HepG2 (cell line): ENCODE data around the gene MIA2. TPM values are rescaled to one million over a fixed set of nuclear protein-coding genes. Genes with fewer than 3 reads are reported as not detected.

ENCODE experiments used
- CBFB ChIP-seq: sonication (generic); formaldehyde crosslinking; IDR thresholded peaks from 2 replicates; pipeline ENCODE4 v1.4.0; 2020; ENCODE audit warnings: missing genetic modification reagents
- CEBPB ChIP-seq: IDR thresholded peaks from 2 replicates; pipeline ENCODE4 v1.6.1; 2011; ENCODE audit warnings: low read depth, low read length, improper control_type of control experiment, borderline replicate concordance
- CSRNP1 ChIP-seq: sonication (generic); formaldehyde crosslinking; IDR thresholded peaks from 2 replicates; pipeline ENCODE4 v1.8.1; 2023; ENCODE audit warnings: mild to moderate bottlenecking, missing genetic modification reagents
- DBP ChIP-seq: sonication (generic); formaldehyde crosslinking; IDR thresholded peaks from 2 replicates; pipeline ENCODE4 v1.4.0; 2020; ENCODE audit warnings: missing genetic modification reagents; ENCODE audit errors: not compliant biosample characterization
- E2F5 ChIP-seq: sonication (generic); formaldehyde crosslinking; conservative IDR thresholded peaks from 2 replicates; pipeline ENCODE4 v1.4.0; 2020; ENCODE audit warnings: missing genetic modification reagents
- FOXP1 ChIP-seq, 2 experiments: fragments of 450-650 bp in 1 of 2; IDR thresholded peaks; 2 replicates each; pipeline ENCODE4 v1.6.1; 2017 to 2018; ENCODE audit warnings: antibody characterized with exemption in 1 of 2
- IRF1 ChIP-seq: sonication (generic); formaldehyde crosslinking; IDR thresholded peaks from 2 replicates; pipeline ENCODE4 v1.4.0; 2020; ENCODE audit warnings: low read depth, mild to moderate bottlenecking, missing genetic modification reagents
- MTA3 ChIP-seq: sonication (generic); formaldehyde crosslinking; IDR thresholded peaks from 2 replicates; pipeline ENCODE4 v1.4.0; 2020; ENCODE audit warnings: missing genetic modification reagents
- NBN ChIP-seq: fragments of 450-650 bp; conservative IDR thresholded peaks from 2 replicates; pipeline ENCODE4 v1.6.1; 2017
- NFRKB ChIP-seq: fragments of 450-650 bp; IDR thresholded peaks from 2 replicates; pipeline ENCODE4 v1.6.1; 2017
- NR2C2 ChIP-seq: sonication (generic); formaldehyde crosslinking; IDR thresholded peaks from 2 replicates; pipeline ENCODE4 v1.4.0; 2020; ENCODE audit warnings: missing genetic modification reagents, mild to moderate bottlenecking, moderate library complexity, borderline replicate concordance
- POLR2A ChIP-seq, 2 experiments: IDR thresholded peaks; 2 replicates each; pipeline ENCODE4 v1.6.1; 2011; ENCODE audit warnings: low read depth in 2 of 2, low read length in 2 of 2, mild to moderate bottlenecking in 1 of 2, moderate library complexity in 1 of 2; ENCODE audit not compliant: insufficient read depth in 1 of 2
- SMARCC2 ChIP-seq: fragments of 450-650 bp; IDR thresholded peaks from 2 replicates; pipeline ENCODE4 v1.6.1; 2017; ENCODE audit warnings: antibody characterized with exemption, mild to moderate bottlenecking
- SPEN ChIP-seq: sonication (generic); formaldehyde crosslinking; IDR thresholded peaks from 2 replicates; pipeline ENCODE4 v1.5.1; 2020; ENCODE audit warnings: low read depth, mild to moderate bottlenecking, missing genetic modification reagents
- TCF12 ChIP-seq, 2 experiments: fragments of 450-650 bp in 1 of 2; sonication (generic) in 1 of 2; formaldehyde crosslinking in 1 of 2; IDR thresholded peaks; 2 replicates each; pipeline versions ENCODE4 v1.6.1 to v1.8.0; 2017 to 2022; ENCODE audit warnings: antibody characterized with exemption in 1 of 2, mild to moderate bottlenecking in 1 of 2, missing genetic modification reagents in 1 of 2, moderate library complexity in 1 of 2
- ZBTB21 ChIP-seq: sonication (generic); formaldehyde crosslinking; IDR thresholded peaks from 2 replicates; pipeline ENCODE4 v1.4.0; 2020; ENCODE audit warnings: missing genetic modification reagents
- ZHX1 ChIP-seq: sonication (generic); formaldehyde crosslinking; IDR thresholded peaks from 2 replicates; pipeline ENCODE4 v1.8.1; 2022; ENCODE audit warnings: low read depth, mild to moderate bottlenecking, missing genetic modification reagents
- ZNF317 ChIP-seq: sonication (generic); formaldehyde crosslinking; IDR thresholded peaks from 2 replicates; pipeline ENCODE4 v1.5.0; 2020; ENCODE audit warnings: mild to moderate bottlenecking, missing genetic modification reagents
- ZNF326 ChIP-seq: sonication (generic); formaldehyde crosslinking; IDR thresholded peaks from 2 replicates; pipeline ENCODE4 v1.4.0; 2020; ENCODE audit warnings: missing genetic modification reagents, borderline replicate concordance
- ZNF468 ChIP-seq: sonication (generic); formaldehyde crosslinking; IDR thresholded peaks from 2 replicates; pipeline ENCODE4 v1.8.0; 2022; ENCODE audit warnings: mild to moderate bottlenecking, moderate library complexity, missing genetic modification reagents
- ZNF709 ChIP-seq: sonication (generic); formaldehyde crosslinking; IDR thresholded peaks from 2 replicates; pipeline ENCODE4 v1.5.0; 2020; ENCODE audit warnings: mild to moderate bottlenecking, missing genetic modification reagents
- ZNF772 ChIP-seq: sonication (generic); formaldehyde crosslinking; IDR thresholded peaks from 2 replicates; pipeline ENCODE4 v1.5.0; 2020; ENCODE audit warnings: mild to moderate bottlenecking, missing genetic modification reagents
- ZSCAN25 ChIP-seq: sonication (generic); formaldehyde crosslinking; IDR thresholded peaks from 2 replicates; pipeline ENCODE4 v1.8.0; 2022; ENCODE audit warnings: mild to moderate bottlenecking, missing genetic modification reagents
- polyA plus RNA-seq, 8 experiments: library from polyadenylated mRNA; depleted of rRNA in 3 of 8; stranded (reverse) in 7 of 8; unstranded in 1 of 8; fragments of >200 nt; fragmentation: Illumina TruSeq in 4 of 8; extraction: Trizol in 4 of 8; gene quantifications; 2 replicates each; pipeline versions ENCODE4 v1.2.1 to v1.2.3, GENCODE V29; 2011 to 2016; ENCODE audit warnings: low read depth in 4 of 8, missing spikeins in 1 of 8, mixed read lengths in 1 of 8; ENCODE audit not compliant: insufficient read depth in 1 of 8
- total RNA-seq, 5 experiments: library from RNA; depleted of rRNA; stranded (reverse); fragments of >200 nt; fragmentation: Illumina TruSeq; extraction: Trizol; gene quantifications; 2 replicates each; pipeline ENCODE4 v1.2.3, GENCODE V29; 2016; ENCODE audit warnings: low read depth in 1 of 5

The MIA2 gene
- total and polyA plus RNA-seq, 2 of the 13 experiments (the other 11 are each of a cell fraction or from before 2014, with no cell fraction given): 134 to 158 TPM

- no peak for TF ChIP-seq IRF1 (CRISPR knock-in tag)
- TF ChIP-seq NBN: no peak
- TF ChIP-seq NFRKB: no peak
- peak; percentile 94 for TF ChIP-seq CBFB (CRISPR knock-in tag)
- TF ChIP-seq POLR2A (IDR thresholded peaks at IDR 0.05; ENCODE audit: insufficient read depth in 1 of 2, low read depth in 2 of 2, low read length in 2 of 2): peak in 1 of 2 experiments; percentile 88; a peak in 2 of 4 replicates
- TF ChIP-seq ZSCAN25 (CRISPR knock-in tag): peak; percentile 11; the same call in 1 of the 2 replicates
- TF ChIP-seq SPEN (CRISPR knock-in tag): peak; percentile 96
- peak; percentile 37 for TF ChIP-seq ZNF772
- TF ChIP-seq MTA3 (CRISPR knock-in tag): 0 out of 2 replicates have a peak, but pooled peaks have one; percentile 58
- peak; percentile 63 for TF ChIP-seq ZBTB21 (CRISPR knock-in tag)
- TF ChIP-seq ZNF709: peak; percentile 97
- TF ChIP-seq ZNF326 (CRISPR knock-in tag): peak; percentile 89
- no peak for TF ChIP-seq ZNF468 (CRISPR knock-in tag)
- TF ChIP-seq ZHX1 (CRISPR knock-in tag): no peak
- peak; percentile 92 for TF ChIP-seq CSRNP1 (CRISPR knock-in tag)
- TF ChIP-seq NR2C2 (CRISPR knock-in tag): peak; percentile 69; the same call in 1 of the 2 replicates
- TF ChIP-seq FOXP1 (IDR thresholded peaks at IDR 0.05): no peak
- no peak for TF ChIP-seq FOXP1 (CRISPR knock-in tag; IDR thresholded peaks at IDR 0.05)
- TF ChIP-seq E2F5 (CRISPR knock-in tag): peak; percentile 84
- TF ChIP-seq TCF12 (IDR thresholded peaks at IDR 0.05): no peak
- peak; percentile 78; the same call in 1 of the 2 replicates for TF ChIP-seq TCF12 (CRISPR knock-in tag; IDR thresholded peaks at IDR 0.05)
- peak; percentile 84 for TF ChIP-seq ZNF317 (CRISPR knock-in tag)
- TF ChIP-seq DBP (CRISPR knock-in tag): peak; percentile 33
- TF ChIP-seq SMARCC2: no peak
- TF ChIP-seq CEBPB: no peak
These were observed 33.3 kb downstream of the MIA2 start (continued) for GRCh38 chr14:39266871-39267607.
